Fibroblast of the aortic adventitia (primary cell): ENCODE results near the gene NXPH2. TPM values are rescaled to one million over a fixed set of nuclear protein-coding genes. Genes with fewer than 3 reads are reported as not detected.
A peak's percentile ranks its signal among the peaks of the same experiment; 100 is the strongest.

Experiments
- DNase-seq: peaks from one replicate; pipeline ENCODE4 v3.0.0-alpha.2; 2010; ENCODE audit warnings: low read depth
- H3K4me3 ChIP-seq: 2 replicates; pipeline ENCODE4 v1.5.1; 2011; ENCODE audit warnings: low read depth, mild to moderate bottlenecking, control low read depth, low read length, moderate library complexity
- CTCF ChIP-seq: IDR thresholded peaks from 2 replicates; pipeline ENCODE4 v1.5.1; 2011; ENCODE audit warnings: mild to moderate bottlenecking, low read length, control low read depth, inconsistent platforms; ENCODE audit not compliant: insufficient read depth
- total RNA-seq: library from RNA; depleted of rRNA; stranded (reverse); fragments of >200 nt; gene quantifications from 2 replicates; pipeline ENCODE4 v1.2.3, GENCODE V29; 2012; ENCODE audit warnings: low replicate concordance

NXPH2 gene
- total RNA-seq, 1 donor, result not detected

- DNase-seq, result no peak
- no peak for TF ChIP-seq CTCF
- H3K4me3 ChIP-seq, result no peak overlapping the region
Measured at GRCh38 chr2:138682163-138682562, 98.0 kb downstream of the NXPH2 start.

- TF ChIP-seq CTCF, result no peak
- peak; percentile 4 for DNase-seq
- H3K4me3 ChIP-seq, result no peak overlapping the region
Measured at GRCh38 chr2:138677221-138677620, 103.0 kb downstream of the NXPH2 start.

- no peak for TF ChIP-seq CTCF
- DNase-seq, result no peak
- no peak overlapping the region for H3K4me3 ChIP-seq
Measured at GRCh38 chr2:138676619-138677021, 103.6 kb downstream of the NXPH2 start.

GRCh38 chr2:138671566-138671965 is 108.6 kb downstream of the NXPH2 start:
- TF ChIP-seq CTCF, result no peak

GRCh38 chr2:138670734-138671133 is 109.5 kb downstream of the NXPH2 start:
- no peak overlapping the region for H3K4me3 ChIP-seq
- TF ChIP-seq CTCF, result no peak
- no peak for DNase-seq

More at GRCh38 chr2:138671566-138671965, 108.6 kb downstream of the NXPH2 start:
- DNase-seq, result no peak
- no peak overlapping the region for H3K4me3 ChIP-seq

GRCh38 chr2:138665937-138666336 is 114.3 kb downstream of the NXPH2 start:
- TF ChIP-seq CTCF, result no peak

GRCh38 chr2:138658187-138658894 is 121.8 kb downstream of the NXPH2 start:
- DNase-seq, result no peak
- TF ChIP-seq CTCF, result no peak
- no peak overlapping the region for H3K4me3 ChIP-seq

More at GRCh38 chr2:138665937-138666336, 114.3 kb downstream of the NXPH2 start:
- no peak overlapping the region for H3K4me3 ChIP-seq
- DNase-seq, result no peak
